ENCODE results near the gene SFT2D2. TPM values are rescaled to one million over a fixed set of nuclear protein-coding genes. Genes with fewer than 3 reads are reported as not detected.
"Not testable (repeated sequence)": the region's sequence is repeated elsewhere in the genome, so short reads cannot be mapped to it uniquely, and the experiment has no call there.

SFT2D2 gene
- total and polyA plus RNA-seq, 3 experiments from 2014 or later, result 44.4 to 46.0 (median 45.1) TPM

DNA sequence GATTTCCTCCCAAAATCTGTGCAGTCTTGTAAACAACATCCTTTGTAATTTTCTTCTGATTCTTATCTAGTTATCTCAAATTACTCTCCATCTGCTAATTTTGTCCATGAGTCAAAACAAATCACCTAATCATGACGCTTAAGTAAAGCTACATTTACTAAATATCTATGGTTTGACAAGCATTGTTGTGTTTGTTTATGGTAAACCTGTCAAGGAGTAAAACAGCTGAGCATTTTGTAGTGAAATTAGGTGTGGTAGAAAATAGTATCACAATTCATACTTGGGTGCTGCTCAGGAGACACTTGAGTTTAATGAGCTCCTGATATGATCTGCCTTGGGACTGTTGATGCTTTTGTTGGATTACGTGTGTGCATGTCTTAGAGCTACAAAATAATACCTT, 35.4 kb upstream of the SFT2D2 start:
- peaks cover 0 to 82% (median 22%) of the 10 kb centered on the region in 3 donors for H3K36me3 Mint-ChIP-seq
- no peak overlapping the region for H3K27ac ChIP-seq (ENCODE audit: low read depth, low read length)
- H3K27me3 ChIP-seq (ENCODE audit: insufficient read depth, low read length, poor library complexity, severe bottlenecking), result no peaks in the 10 kb centered on the region
- ChIA-PET POLR2A (no interaction called here), CTCF (interaction anchor here (1.1 to 2.3 kb wide), 2 partner anchors 8 to 27 kb away, joined by 3 to 6 read pairs; no protein-coding TSS in a partner anchor)
- H3K27me3 Mint-ChIP-seq, result no peaks in the 10 kb centered on the region
- H3K36me3 ChIP-seq (ENCODE audit: insufficient read depth, low read length), result peaks cover 11% of the 10 kb centered on the region
- DNase-seq, result no peak
- no peak overlapping the region for H3K4me3 ChIP-seq (ENCODE audit: low read length)
- peaks cover 5 to 23% (median 18%) of the 10 kb centered on the region in 3 donors for H3K4me1 Mint-ChIP-seq
- H3K4me1 ChIP-seq (ENCODE audit: insufficient read depth, low read length), result no peaks in the 10 kb centered on the region
- H3K4me3 Mint-ChIP-seq, result no peak overlapping the region
- no peak overlapping the region for H3K27ac Mint-ChIP-seq
- no peaks in the 10 kb centered on the region for H3K9me3 ChIP-seq (ENCODE audit: low read length)
- no peaks in the 10 kb centered on the region for H3K9me3 Mint-ChIP-seq

DNA sequence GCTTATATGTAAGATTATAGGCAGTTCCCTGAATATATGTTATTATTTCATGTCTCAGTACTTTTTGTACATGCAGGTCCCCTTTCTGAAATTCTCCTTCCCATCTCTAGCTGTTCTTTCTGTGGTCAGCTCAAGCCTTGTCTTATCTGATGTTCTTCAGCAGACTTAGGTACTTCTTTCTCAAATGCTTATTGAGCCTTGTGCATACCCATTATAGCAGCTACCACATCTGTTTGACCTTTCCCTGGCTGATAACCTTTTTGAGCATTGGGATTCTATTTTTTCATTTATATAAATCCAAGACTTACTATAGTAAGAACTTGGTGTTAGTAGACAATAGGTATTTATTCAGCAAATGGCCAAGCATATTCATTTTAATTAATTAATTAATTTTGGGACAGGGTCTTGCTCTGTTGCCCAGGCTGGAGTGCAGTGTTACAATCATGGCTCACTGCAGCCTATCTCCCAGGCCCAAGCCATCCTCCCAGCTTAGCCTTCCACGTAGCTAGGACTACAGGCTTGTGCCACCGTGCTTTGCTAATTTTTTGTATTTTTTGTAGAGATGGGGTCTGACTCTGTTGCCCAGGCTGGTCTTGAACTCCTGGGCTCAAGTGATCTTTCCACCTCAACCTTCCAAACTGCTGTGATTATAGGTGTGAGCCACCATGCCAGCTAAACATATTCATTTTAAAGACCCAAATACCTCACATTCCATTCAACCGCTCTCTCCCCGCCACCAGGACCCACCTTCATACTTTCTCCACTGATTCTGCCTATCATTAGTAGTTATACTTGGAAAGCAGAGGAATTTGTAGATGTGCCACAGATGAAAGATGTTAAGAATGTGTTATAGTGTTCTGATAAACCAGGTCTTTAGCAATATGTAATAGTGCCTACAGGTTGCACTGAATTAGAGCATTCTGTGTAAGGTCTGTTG, 30.3 kb upstream of the SFT2D2 start:
- Histone ChIP-seq H3K36me3 (ENCODE audit: insufficient read depth, low read length) (peaks cover 28% of the 10 kb centered on the region), H3K27me3 (ENCODE audit: insufficient read depth, low read length, poor library complexity, severe bottlenecking) (no peaks in the 10 kb centered on the region), H3K4me1 (ENCODE audit: insufficient read depth, low read length) (no peaks in the 10 kb centered on the region), H3K27ac (ENCODE audit: low read depth, low read length) (no peak overlapping the region), H3K4me3 (ENCODE audit: low read length) (no peak overlapping the region), H3K9me3 (ENCODE audit: low read length) (no peaks in the 10 kb centered on the region)
- CTCF ChIA-PET, result no interaction called here
- DNase-seq, result no peak
- H3K27ac Mint-ChIP-seq, result peak overlapping the region in 2 of 8 donors; percentile 9 to 13
- H3K4me3 Mint-ChIP-seq, result no peak overlapping the region
- no peaks in the 10 kb centered on the region for H3K9me3 Mint-ChIP-seq
- peaks cover 3 to 11% (median 7%) of the 10 kb centered on the region in 3 donors for H3K4me1 Mint-ChIP-seq
- POLR2A ChIA-PET, result no interaction called here
- no peaks in the 10 kb centered on the region for H3K27me3 Mint-ChIP-seq
- H3K36me3 Mint-ChIP-seq, result peaks cover 0 to 75% (median 19%) of the 10 kb centered on the region in 3 donors

DNA sequence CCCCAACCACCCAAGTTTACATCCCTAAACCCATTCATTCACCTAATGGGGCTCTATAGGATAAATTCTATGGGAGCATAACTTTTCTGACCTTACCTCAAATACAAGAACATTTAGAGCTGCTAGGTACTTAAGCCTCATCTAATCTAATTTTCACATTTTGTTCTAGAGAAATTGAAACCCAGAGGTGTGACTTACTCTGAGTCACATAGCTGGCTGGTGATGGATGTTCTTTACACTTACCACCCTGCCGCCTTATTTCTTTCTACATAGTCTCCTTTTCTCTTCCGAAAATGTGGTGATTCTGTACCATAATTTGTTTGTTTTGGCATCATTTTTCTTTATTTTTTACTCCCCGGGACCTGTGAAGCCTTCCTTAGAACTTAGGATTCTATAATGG, 26.7 kb upstream of the SFT2D2 start:
- Mint-ChIP-seq H3K36me3 (peaks cover 15 to 76% (median 30%) of the 10 kb centered on the region in 3 donors), H3K9me3 (no peaks in the 10 kb centered on the region), H3K4me1 (peaks cover 0 to 10% (median 6%) of the 10 kb centered on the region in 3 donors), H3K27ac (no peak overlapping the region), H3K27me3 (no peaks in the 10 kb centered on the region), H3K4me3 (no peak overlapping the region)
- H3K4me3 ChIP-seq (ENCODE audit: low read length), result no peak overlapping the region
- ChIA-PET POLR2A (no interaction called here), CTCF (no interaction called here)
- DNase-seq, result no peak
- H3K9me3 ChIP-seq (ENCODE audit: low read length), result no peaks in the 10 kb centered on the region
- H3K27ac ChIP-seq (ENCODE audit: low read depth, low read length), result no peak overlapping the region
- peaks cover 29% of the 10 kb centered on the region for H3K36me3 ChIP-seq (ENCODE audit: insufficient read depth, low read length)
- no peaks in the 10 kb centered on the region for H3K27me3 ChIP-seq (ENCODE audit: insufficient read depth, low read length, poor library complexity, severe bottlenecking)
- H3K4me1 ChIP-seq (ENCODE audit: insufficient read depth, low read length), result no peaks in the 10 kb centered on the region

DNA sequence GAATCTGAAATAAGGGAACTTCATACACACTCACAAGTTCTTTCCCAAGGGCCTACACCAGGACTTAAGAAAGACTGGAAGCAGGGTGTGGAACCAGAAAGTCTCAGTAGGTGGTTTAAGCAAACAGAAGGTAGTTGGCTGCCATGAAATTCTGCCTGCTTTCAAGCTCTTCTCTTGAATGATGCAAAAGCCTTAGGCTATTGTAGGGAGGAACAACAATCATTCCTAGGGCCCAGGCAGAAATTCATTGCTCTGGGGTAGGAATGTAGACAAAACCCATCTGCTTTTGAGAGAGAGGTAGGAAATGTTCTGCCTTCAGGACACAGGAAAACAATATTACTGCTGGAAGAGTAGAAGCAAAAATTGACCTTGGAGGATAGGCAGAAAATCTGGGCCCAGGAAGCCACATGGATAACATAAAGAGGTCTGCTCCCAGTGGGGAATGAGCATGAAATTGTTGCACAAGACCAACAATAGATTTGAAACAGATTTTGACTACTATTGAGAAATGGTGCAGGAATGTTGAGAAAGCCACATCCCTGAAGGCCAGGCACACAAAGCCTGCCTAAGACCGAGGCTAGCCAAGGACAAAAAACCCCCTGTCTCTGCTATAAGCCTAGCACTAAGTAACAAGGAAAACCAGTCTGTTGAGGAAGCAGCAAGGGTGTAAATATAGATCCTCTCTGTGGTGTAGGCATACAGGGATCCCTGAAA, 22.7 kb upstream of the SFT2D2 start:
- Histone ChIP-seq H3K9me3 (ENCODE audit: low read length) (no peaks in the 10 kb centered on the region), H3K27ac (ENCODE audit: low read depth, low read length) (no peak overlapping the region), H3K4me3 (ENCODE audit: low read length) (no peak overlapping the region), H3K36me3 (ENCODE audit: insufficient read depth, low read length) (peaks cover 19% of the 10 kb centered on the region), H3K27me3 (ENCODE audit: insufficient read depth, low read length, poor library complexity, severe bottlenecking) (no peaks in the 10 kb centered on the region), H3K4me1 (ENCODE audit: insufficient read depth, low read length) (no peaks in the 10 kb centered on the region)
- ChIA-PET CTCF (no interaction called here), POLR2A (no interaction called here)
- H3K9me3 Mint-ChIP-seq, result no peaks in the 10 kb centered on the region
- peaks cover 21 to 56% (median 25%) of the 10 kb centered on the region in 3 donors for H3K36me3 Mint-ChIP-seq
- H3K27ac Mint-ChIP-seq, result no peak overlapping the region
- no peaks in the 10 kb centered on the region for H3K27me3 Mint-ChIP-seq
- H3K4me1 Mint-ChIP-seq, result no peaks in the 10 kb centered on the region
- no peak for DNase-seq
- H3K4me3 Mint-ChIP-seq, result no peak overlapping the region

DNA sequence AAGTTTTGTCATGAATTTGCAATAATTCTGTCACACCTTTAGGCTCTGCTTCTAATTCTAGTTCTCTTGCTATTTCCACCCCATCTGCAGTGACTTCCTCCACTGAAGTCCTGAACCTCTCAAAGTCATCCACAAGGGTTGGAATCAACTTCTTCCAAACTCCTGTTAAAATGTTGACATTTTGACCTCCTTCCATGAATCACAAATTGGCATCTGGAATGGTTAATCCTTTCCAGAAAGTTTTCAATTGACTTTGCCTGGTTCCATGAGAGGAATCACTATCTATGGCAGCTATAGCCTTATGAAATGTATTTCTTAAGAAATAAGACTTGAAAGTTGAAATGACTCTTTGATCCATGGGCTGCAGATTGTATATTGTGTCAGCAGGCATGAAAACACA, 19.7 kb upstream of the SFT2D2 start:
- H3K36me3 Mint-ChIP-seq, result peaks cover 16 to 30% (median 25%) of the 10 kb centered on the region in 3 donors
- H3K27me3 Mint-ChIP-seq, result no peaks in the 10 kb centered on the region
- Histone ChIP-seq H3K4me3 (ENCODE audit: low read length) (no peak overlapping the region), H3K9me3 (ENCODE audit: low read length) (no peaks in the 10 kb centered on the region), H3K4me1 (ENCODE audit: insufficient read depth, low read length) (no peaks in the 10 kb centered on the region), H3K27ac (ENCODE audit: low read depth, low read length) (no peak overlapping the region), H3K36me3 (ENCODE audit: insufficient read depth, low read length) (no peaks in the 10 kb centered on the region), H3K27me3 (ENCODE audit: insufficient read depth, low read length, poor library complexity, severe bottlenecking) (no peaks in the 10 kb centered on the region)
- DNase-seq, result no peak
- no peak overlapping the region for H3K4me3 Mint-ChIP-seq
- no peak overlapping the region for H3K27ac Mint-ChIP-seq
- POLR2A ChIA-PET, result no interaction called here
- peaks cover 0 to 8% (median 3%) of the 10 kb centered on the region in 5 donors for H3K9me3 Mint-ChIP-seq
- no peaks in the 10 kb centered on the region for H3K4me1 Mint-ChIP-seq
- CTCF ChIA-PET, result interaction anchor here (1.4 kb wide), 1 partner anchor 29 kb away, joined by 4 read pairs; no protein-coding TSS in a partner anchor

DNA sequence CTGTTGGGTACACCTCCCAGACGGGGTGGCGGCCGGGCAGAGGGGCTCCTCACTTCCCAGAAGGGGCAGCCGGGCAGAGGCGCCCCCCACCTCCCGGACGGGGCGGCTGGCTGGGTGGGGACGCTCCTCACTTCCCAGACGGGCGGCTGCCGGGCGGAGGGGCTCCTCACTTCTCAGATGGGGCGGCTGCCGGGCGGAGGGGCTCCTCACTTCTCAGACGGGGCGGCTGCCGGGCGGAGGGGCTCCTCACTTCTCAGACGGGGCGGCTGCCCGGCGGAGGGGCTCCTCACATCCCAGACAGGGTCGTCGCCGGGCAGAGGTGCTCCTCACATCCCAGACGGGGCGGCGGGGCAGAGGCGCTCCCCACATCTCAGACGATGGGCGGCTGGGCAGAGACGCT, 18.1 kb upstream of the SFT2D2 start:
- DNase-seq; H3K4me3 ChIP-seq (ENCODE audit: low read length); CTCF ChIA-PET; POLR2A ChIA-PET; H3K36me3 ChIP-seq (ENCODE audit: insufficient read depth, low read length); H3K4me1 Mint-ChIP-seq; H3K27ac Mint-ChIP-seq; H3K4me1 ChIP-seq (ENCODE audit: insufficient read depth, low read length); H3K27ac ChIP-seq (ENCODE audit: low read depth, low read length); H3K4me3 Mint-ChIP-seq; H3K9me3 ChIP-seq (ENCODE audit: low read length); H3K27me3 ChIP-seq (ENCODE audit: insufficient read depth, low read length, poor library complexity, severe bottlenecking); H3K27me3 Mint-ChIP-seq: not testable (repeated sequence)
- H3K36me3 Mint-ChIP-seq, result peaks cover 12 to 26% (median 17%) of the 10 kb centered on the region in 3 donors
- peaks cover 4 to 13% (median 7%) of the 10 kb centered on the region in 5 donors for H3K9me3 Mint-ChIP-seq

DNA sequence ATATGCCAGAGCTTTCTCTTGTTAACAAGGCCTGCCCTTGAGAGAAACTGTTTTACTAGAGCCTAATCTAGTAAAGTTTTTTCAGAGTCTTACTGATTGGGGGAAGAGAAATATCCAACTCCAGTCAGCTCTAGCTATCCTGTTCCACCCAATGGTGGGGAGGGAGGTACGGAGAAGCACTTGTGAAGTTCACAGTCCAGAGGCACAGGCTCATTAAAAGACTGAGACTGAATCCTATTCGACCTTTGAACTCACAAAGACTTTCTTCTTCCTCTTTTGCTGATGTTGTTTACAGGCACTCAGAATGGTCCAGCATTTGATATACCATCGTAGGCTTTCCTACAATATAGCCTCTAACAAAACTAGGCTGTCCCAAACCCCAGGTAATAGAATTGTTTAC, 15.5 kb upstream of the SFT2D2 start:
- Mint-ChIP-seq H3K27me3 (no peaks in the 10 kb centered on the region), H3K9me3 (peaks cover 8 to 16% (median 14%) of the 10 kb centered on the region in 5 donors), H3K4me1 (peaks cover 5 to 10% (median 6%) of the 10 kb centered on the region in 3 donors), H3K36me3 (peaks cover 0 to 26% (median 4%) of the 10 kb centered on the region in 3 donors), H3K27ac (no peak overlapping the region), H3K4me3 (no peak overlapping the region)
- no peaks in the 10 kb centered on the region for H3K4me1 ChIP-seq (ENCODE audit: insufficient read depth, low read length)
- H3K9me3 ChIP-seq (ENCODE audit: low read length), result no peaks in the 10 kb centered on the region
- H3K36me3 ChIP-seq (ENCODE audit: insufficient read depth, low read length), result no peaks in the 10 kb centered on the region
- no peak overlapping the region for H3K4me3 ChIP-seq (ENCODE audit: low read length)
- DNase-seq, result no peak
- no peaks in the 10 kb centered on the region for H3K27me3 ChIP-seq (ENCODE audit: insufficient read depth, low read length, poor library complexity, severe bottlenecking)
- CTCF ChIA-PET, result no interaction called here
- no peak overlapping the region for H3K27ac ChIP-seq (ENCODE audit: low read depth, low read length)
- POLR2A ChIA-PET, result no interaction called here

DNA sequence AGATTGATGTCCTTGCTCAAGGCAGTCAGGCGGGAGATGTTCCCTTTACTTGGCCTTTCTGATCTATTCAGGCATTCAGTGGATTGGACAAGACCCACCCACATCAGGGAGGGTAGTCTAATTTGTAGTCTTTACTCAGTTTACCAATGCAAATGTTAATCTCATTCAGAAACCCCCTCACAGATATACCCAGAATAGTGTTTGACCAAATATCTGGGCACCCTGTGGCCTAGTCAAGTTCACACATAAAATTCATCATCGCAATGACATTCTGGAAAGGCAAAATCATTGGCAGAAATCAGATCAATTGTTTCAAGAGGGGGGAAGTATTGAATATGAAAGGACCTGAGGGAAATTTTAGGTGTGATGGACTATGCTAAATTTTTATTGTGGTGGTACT, 12.5 kb upstream of the SFT2D2 start:
- POLR2A ChIA-PET, result no interaction called here
- Mint-ChIP-seq H3K27me3 (no peaks in the 10 kb centered on the region), H3K4me1 (peaks cover 5 to 10% (median 6%) of the 10 kb centered on the region in 3 donors), H3K36me3 (peaks cover 0 to 21% (median 6%) of the 10 kb centered on the region in 3 donors), H3K4me3 (no peak overlapping the region), H3K9me3 (peaks cover 8 to 16% (median 14%) of the 10 kb centered on the region in 5 donors), H3K27ac (no peak overlapping the region)
- no peak overlapping the region for H3K27ac ChIP-seq (ENCODE audit: low read depth, low read length)
- no peaks in the 10 kb centered on the region for H3K9me3 ChIP-seq (ENCODE audit: low read length)
- H3K36me3 ChIP-seq (ENCODE audit: insufficient read depth, low read length), result no peaks in the 10 kb centered on the region
- no peak overlapping the region for H3K4me3 ChIP-seq (ENCODE audit: low read length)
- no peaks in the 10 kb centered on the region for H3K27me3 ChIP-seq (ENCODE audit: insufficient read depth, low read length, poor library complexity, severe bottlenecking)
- DNase-seq, result no peak
- CTCF ChIA-PET, result no interaction called here
- H3K4me1 ChIP-seq (ENCODE audit: insufficient read depth, low read length), result no peaks in the 10 kb centered on the region

Measured in CD8-positive, alpha-beta memory T cell (primary cell).